H1 (cell line): Measurements from ENCODE around the gene SRCIN1. TPM values are rescaled to one million over a fixed set of nuclear protein-coding genes. Genes with fewer than 3 reads are reported as not detected.

Experiments used
- CTCF ChIA-PET: fragments of 300-600 bp; sonication (Branson Sonifier 250); formaldehyde crosslinking; loops from one replicate; lab custom pipeline; 2021; ENCODE audit not compliant: partially characterized antibody; lab: Charles Lee
- POLR2A ChIA-PET: fragments of 300-600 bp; sonication (Branson Sonifier 250); formaldehyde crosslinking; loops from one replicate; lab custom pipeline; 2021; ENCODE audit warnings: inconsistent platforms; ENCODE audit not compliant: partially characterized antibody; lab: Charles Lee
- DNase-seq, 2 experiments: peaks; one replicate each; pipeline versions ENCODE4 v3.0.0 to v3.0.0-alpha.2; 2010 to 2022; ENCODE audit warnings: low spot score in 2 of 2, low read depth in 1 of 2, mixed read lengths in 1 of 2
- FAIRE-seq: peaks from 2 replicates; lab custom pipeline; 2011; peaks lifted over from hg19 to GRCh38; lab: Jason Lieb, UNC
- H2AFZ ChIP-seq: 2 replicates; pipeline ENCODE4 v1.8.1; 2012; ENCODE audit warnings: low read length, inconsistent platforms
- H2AK5ac ChIP-seq: 2 replicates; pipeline ENCODE4 v1.6.1; 2013; ENCODE audit warnings: low read depth, low read length
- H2BK120ac ChIP-seq: replicated peaks from 2 replicates; pipeline ENCODE3; 2013; ENCODE audit warnings: low read depth, low read length, inconsistent platforms
- H2BK12ac ChIP-seq: 2 replicates; pipeline ENCODE4 v1.6.1; 2013; ENCODE audit warnings: low read depth, low read length
- H2BK15ac ChIP-seq: 2 replicates; pipeline ENCODE4 v1.6.1; 2013; ENCODE audit warnings: low read length
- H2BK20ac ChIP-seq: 2 replicates; pipeline ENCODE4 v1.6.1; 2013; ENCODE audit warnings: low read length
- H2BK5ac ChIP-seq: 2 replicates; pipeline ENCODE4 v1.6.1; 2013; ENCODE audit warnings: low read depth, low read length
- H3K14ac ChIP-seq: 2 replicates; pipeline ENCODE4 v1.6.1; 2013; ENCODE audit warnings: inconsistent platforms; ENCODE audit not compliant: insufficient read length
- H3K18ac ChIP-seq: 2 replicates; pipeline ENCODE4 v1.6.1; 2013; ENCODE audit warnings: low read length; ENCODE audit errors: extremely low read depth
- H3K23ac ChIP-seq: 2 replicates; pipeline ENCODE4 v1.6.1; 2013; ENCODE audit warnings: inconsistent platforms; ENCODE audit not compliant: insufficient read length
- H3K23me2 ChIP-seq: 2 replicates; pipeline ENCODE4 v1.6.1; 2013; ENCODE audit warnings: low read depth, low read length
- H3K27ac ChIP-seq: 2 replicates; pipeline ENCODE4 v1.6.1; 2011; ENCODE audit warnings: low read depth, low read length, inconsistent platforms
- H3K27me3 ChIP-seq, 4 experiments: replicated peaks in 1 of 4; 1 replicate in 1 of 4; 2 replicates in 3 of 4; pipeline versions ENCODE4 v1.6.1 to v1.8.1; 2011 to 2013; ENCODE audit warnings: low read length in 3 of 4, mild to moderate bottlenecking in 3 of 4, inconsistent platforms in 2 of 4, mixed read lengths in 2 of 4, moderate library complexity in 1 of 4; ENCODE audit not compliant: control insufficient read depth in 3 of 4, insufficient read depth in 3 of 4; ENCODE audit errors: extremely low read depth in 1 of 4
- H3K36me3 ChIP-seq, 4 experiments: 2 replicates each; pipeline versions ENCODE4 v1.6.1 to v1.8.1; 2011 to 2013; ENCODE audit warnings: mild to moderate bottlenecking in 4 of 4, low read length in 3 of 4, moderate library complexity in 2 of 4, control low read depth in 1 of 4, inconsistent platforms in 1 of 4; ENCODE audit not compliant: insufficient read depth in 4 of 4, control insufficient read depth in 2 of 4
- H3K4ac ChIP-seq: replicated peaks from 2 replicates; pipeline ENCODE3; 2013; ENCODE audit warnings: low read length, low read depth, mixed read lengths, inconsistent platforms; ENCODE audit not compliant: insufficient read length
- H3K4me1 ChIP-seq, 4 experiments: replicated peaks in 1 of 4; 1 replicate in 1 of 4; 2 replicates in 3 of 4; pipeline versions ENCODE4 v1.6.1 to v1.8.1; 2011 to 2013; ENCODE audit warnings: low read length in 3 of 4, inconsistent platforms in 2 of 4, mixed read lengths in 1 of 4; ENCODE audit not compliant: insufficient read depth in 4 of 4, control insufficient read depth in 3 of 4
- H3K4me2 ChIP-seq, 2 experiments: 2 replicates each; pipeline versions ENCODE4 v1.6.1 to v1.8.1; 2011 to 2013; ENCODE audit warnings: low read depth in 2 of 2, low read length in 2 of 2, control low read depth in 1 of 2, inconsistent platforms in 1 of 2, mild to moderate bottlenecking in 1 of 2; ENCODE audit not compliant: insufficient read depth in 1 of 2
- H3K4me3 ChIP-seq, 4 experiments: fragments of 200-600, 300-600 bp in 1 of 4; sonication (generic), shearing (Covaris generic), sonication (Bioruptor Twin) in 1 of 4; 2 replicates each; pipeline versions ENCODE4 v1.5.1 to v1.8.1; 2011 to 2016; ENCODE audit warnings: low read length in 4 of 4, low read depth in 3 of 4, control low read depth in 2 of 4, inconsistent platforms in 2 of 4, mild to moderate bottlenecking in 2 of 4, mixed read lengths in 1 of 4, moderate library complexity in 1 of 4; ENCODE audit not compliant: insufficient read depth in 2 of 4; ENCODE audit errors: extremely low read depth in 1 of 4
- H3K56ac ChIP-seq: replicated peaks from 2 replicates; pipeline ENCODE3; 2013; ENCODE audit warnings: low read depth, mild to moderate bottlenecking, mixed read lengths, low read length, inconsistent platforms; ENCODE audit not compliant: insufficient read length
- H3K79me1 ChIP-seq: 2 replicates; pipeline ENCODE4 v1.6.1; 2013; ENCODE audit warnings: low read depth, low read length, control low read depth
- H3K79me2 ChIP-seq, 2 experiments: 2 replicates each; pipeline versions ENCODE4 v1.6.1 to v1.8.1; 2012 to 2013; ENCODE audit warnings: low read length in 2 of 2, mild to moderate bottlenecking in 2 of 2, inconsistent platforms in 1 of 2; ENCODE audit not compliant: insufficient read depth in 2 of 2, control insufficient read depth in 1 of 2
- H3K9ac ChIP-seq, 4 experiments: replicated peaks in 1 of 4; 1 replicate in 1 of 4; 2 replicates in 3 of 4; pipeline versions ENCODE4 v1.6.1 to v1.8.1; 2011 to 2013; ENCODE audit warnings: low read depth in 3 of 4, low read length in 3 of 4, control low read depth in 2 of 4, mild to moderate bottlenecking in 2 of 4, moderate library complexity in 2 of 4, inconsistent platforms in 1 of 4; ENCODE audit errors: extremely low read depth in 1 of 4
- H3K9me3 ChIP-seq, 2 experiments: 2 replicates each; pipeline versions ENCODE4 v1.6.1 to v1.8.1; 2012 to 2013; ENCODE audit warnings: mild to moderate bottlenecking in 2 of 2, moderate library complexity in 2 of 2, control low read depth in 1 of 2, inconsistent platforms in 1 of 2, low read depth in 1 of 2, low read length in 1 of 2, mixed read lengths in 1 of 2; ENCODE audit not compliant: insufficient read depth in 2 of 2
- H4K20me1 ChIP-seq, 2 experiments: replicated peaks in 1 of 2; 2 replicates each; pipeline versions ENCODE3 to v1.8.1; 2011 to 2013; ENCODE audit warnings: inconsistent platforms in 2 of 2, low read length in 2 of 2, mild to moderate bottlenecking in 1 of 2; ENCODE audit not compliant: insufficient read depth in 2 of 2, control insufficient read depth in 1 of 2
- H4K5ac ChIP-seq: 2 replicates; pipeline ENCODE4 v1.6.1; 2013; ENCODE audit warnings: low read length, low read depth, mixed read lengths, inconsistent platforms; ENCODE audit not compliant: insufficient read length
- H4K8ac ChIP-seq: 2 replicates; pipeline ENCODE4 v1.8.0; 2013; ENCODE audit warnings: mild to moderate bottlenecking, moderate library complexity, low read length, inconsistent platforms; ENCODE audit not compliant: insufficient read depth; ENCODE audit errors: extremely low read depth
- H4K91ac ChIP-seq: replicated peaks from 2 replicates; pipeline ENCODE3; 2013; ENCODE audit warnings: low read length, mixed read lengths, inconsistent platforms; ENCODE audit not compliant: insufficient read length
- BACH1 ChIP-seq: IDR thresholded peaks from 2 replicates; pipeline ENCODE4 v1.6.1; 2012; ENCODE audit warnings: low read length, improper control_type of control experiment
- BRCA1 ChIP-seq: IDR thresholded peaks from 2 replicates; pipeline ENCODE4 v1.6.1; 2012; ENCODE audit warnings: low read depth, low read length, improper control_type of control experiment
- CBX8 ChIP-seq: fragments of 300-800, 300-1000 bp; sonication (generic); IDR thresholded peaks from 2 replicates; pipeline ENCODE4 v1.7.1; 2016; ENCODE audit warnings: low read depth, low read length, borderline replicate concordance
- EGR1 ChIP-seq: IDR thresholded peaks from 2 replicates; pipeline ENCODE4 v1.6.1; 2011; ENCODE audit warnings: low read depth, low read length, borderline replicate concordance
- GTF2F1 ChIP-seq: IDR thresholded peaks from 2 replicates; pipeline ENCODE4 v1.6.1; 2012; ENCODE audit warnings: low read depth, low read length, improper control_type of control experiment, borderline replicate concordance
- NANOG ChIP-seq: IDR thresholded peaks from 2 replicates; pipeline ENCODE4 v1.6.1; 2011; ENCODE audit warnings: low read length, low read depth, mild to moderate bottlenecking, inconsistent platforms; ENCODE audit not compliant: insufficient read depth, poor library complexity, severe bottlenecking
- RFX5 ChIP-seq: IDR thresholded peaks from 2 replicates; pipeline ENCODE4 v1.6.1; 2011; ENCODE audit warnings: low read depth, low read length, improper control_type of control experiment, borderline replicate concordance
- WGBS, 2 experiments: shearing (Covaris generic) in 1 of 2; methylation state at CpG; one replicate each; pipeline versions ENCODE4 v1.1.6 to v1.1.7; 2013 to 2015; ENCODE audit warnings: low lambda C conversion rate in 2 of 2, mixed read lengths in 2 of 2, inconsistent platforms in 1 of 2, low coverage in 1 of 2, missing lambda C conversion rate in 1 of 2; ENCODE audit not compliant: insufficient replicate concordance in 2 of 2, insufficient coverage in 1 of 2, insufficient read length in 1 of 2; ENCODE audit errors: extremely low coverage in 1 of 2, missing lambda C conversion rate in 1 of 2; 5-methylcytosine and 5-hydroxymethylcytosine counted together
- polyA plus RNA-seq, 7 experiments: library from polyadenylated mRNA; depleted of rRNA in 3 of 7; stranded (reverse) in 5 of 7; unstranded in 2 of 7; fragments of >200 nt in 5 of 7; fragments of 200-250 nt in 2 of 7; gene quantifications; 1 replicate in 5 of 7; 2 replicates in 1 of 7; 4 replicates in 1 of 7; pipeline versions ENCODE4 v1.2.1 to v1.2.3, GENCODE V29; 2011 to 2013; ENCODE audit warnings: missing spikeins in 2 of 7, mixed read lengths in 2 of 7
- total RNA-seq: library from RNA; stranded (reverse); fragmentation: NEBNext Ultra II Directional; extraction: Animal tissue kit (Norgen Biotek cat#: 25700); gene quantifications from 2 replicates; pipeline ENCODE4 v1.2.1, GENCODE V29; 2021

The SRCIN1 gene
- total and polyA plus RNA-seq, 2 of the 8 experiments (the other 6 are each of a cell fraction or from before 2014, with no cell fraction given), result 2.8 to 3.8 TPM

DNA sequence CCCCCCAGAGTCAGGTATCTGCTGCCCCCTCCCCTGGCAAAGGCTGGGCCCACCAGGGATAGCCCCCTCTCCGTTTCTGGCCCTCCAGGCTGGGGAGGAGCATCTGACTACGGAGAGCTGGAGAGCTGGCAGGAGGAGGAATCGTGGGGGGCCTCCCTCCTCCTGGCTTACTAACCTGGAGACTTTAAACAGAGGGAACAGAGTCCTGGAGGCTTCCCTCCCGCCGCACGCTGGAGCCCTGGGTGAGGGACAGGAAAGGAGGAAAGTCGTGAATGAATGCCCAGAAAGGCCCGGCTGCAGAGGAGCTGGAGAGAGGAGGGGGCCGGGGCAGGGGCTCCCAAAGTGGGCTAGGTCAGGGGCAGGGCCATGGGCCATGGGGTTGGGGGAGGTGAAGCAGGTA lies 9.9 kb downstream of the SRCIN1 start:
- Histone ChIP-seq H2BK5ac (no peak overlapping the region), H3K14ac (no peak overlapping the region), H3K56ac (no peak overlapping the region), H3K36me3 (no peaks in the 10 kb centered on the region), H3K27ac (no peak overlapping the region), H3K27me3 (peaks cover 0 to 7% (median 0%) of the 10 kb centered on the region in 4 experiments; a peak in 3 of 7 replicates), H3K4me3 (no peak overlapping the region), H2BK120ac (no peak overlapping the region), H3K79me1 (0 out of 2 replicates have a peak, but pooled peaks cover 4% of the 10 kb centered on the region), H2BK12ac (no peak overlapping the region), H4K8ac (no peak overlapping the region; the same call in 1 of the 2 replicates), H4K20me1 (peaks cover 0 to 3% of the 10 kb centered on the region in 2 experiments), H3K18ac (no peak overlapping the region; the same call in none of the 2 replicates), H3K79me2 (no peaks in the 10 kb centered on the region), H2BK15ac (no peak overlapping the region), H3K4me1 (peaks cover 8 to 44% (median 34%) of the 10 kb centered on the region in 4 experiments), H2BK20ac (0 out of 2 replicates have a peak overlapping the region, but pooled peaks have one; percentile 87), H3K23ac (no peak overlapping the region), H2AFZ (no peak overlapping the region), H3K4me2 (no peak overlapping the region), H4K5ac (no peak overlapping the region), H3K9ac (no peak overlapping the region), H2AK5ac (0 out of 2 replicates have a peak overlapping the region, but pooled peaks have one; percentile 85), H3K9me3 (no peaks in the 10 kb centered on the region), H3K23me2 (no peaks in the 10 kb centered on the region), H4K91ac (no peak overlapping the region), H3K4ac (no peak overlapping the region)
- FAIRE-seq (no peak), DNase-seq (no peak)
- no peak for TF ChIP-seq BACH1
- no peak for TF ChIP-seq RFX5
- TF ChIP-seq BRCA1, result no peak
- no peak for TF ChIP-seq NANOG
- TF ChIP-seq EGR1, result no peak
- TF ChIP-seq CBX8, result no peak
- TF ChIP-seq GTF2F1, result no peak
- ChIA-PET POLR2A (interaction anchor here (0.9 to 5.1 kb wide), 3 partner anchors 9 to 32 kb away, joined by 4 to 32 read pairs (median 18); no protein-coding TSS in a partner anchor), CTCF (interaction anchor here (0.7 to 32.0 kb wide), 8 partner anchors 7 to 68 kb away, joined by 3 to 914 read pairs (median 214); partner anchors contain the start of genes EPOP and SRCIN1)
- 70% methylated on average over 7 of the region's 9 CpGs; no CpG with 5 or more reads in 1 of the 2 experiments for WGBS, 2 experiments
